HG03095 (cell line): ENCODE measurements around the gene PTPN23.

Experiments used
- ATAC-seq: cut with Tn5 transposase; IDR thresholded peaks from one replicate; pipeline ENCODE4 v1.9.1; 2021; ENCODE audit warnings: moderate library complexity; ENCODE audit not compliant: unreplicated experiment

The PTPN23 gene

GRCh38 chr3:47370887-47371697 is 9.7 kb upstream of the PTPN23 start:
- no peak for ATAC-seq

- no peak for ATAC-seq
Observed at GRCh38 chr3:47374587-47374986, 6.2 kb upstream of the PTPN23 start.

GRCh38 chr3:47376393-47376792 is 4.4 kb upstream of the PTPN23 start:
- no peak for ATAC-seq

GRCh38 chr3:47377186-47377585 is 3.6 kb upstream of the PTPN23 start:
- ATAC-seq = no peak

- no peak for ATAC-seq
Observed at GRCh38 chr3:47378869-47379268, 2.0 kb upstream of the PTPN23 start.

GRCh38 chr3:47379411-47379899 is 1.4 kb upstream of the PTPN23 start:
- ATAC-seq = no peak

GRCh38 chr3:47380026-47380600 is 708 bp upstream of the PTPN23 start:
- ATAC-seq = no peak

- peak; percentile 49 for ATAC-seq
Observed at GRCh38 chr3:47381317-47382157, 716 bp downstream of the PTPN23 start.

GRCh38 chr3:47384425-47384824 is 3.6 kb downstream of the PTPN23 start:
- no peak for ATAC-seq

- ATAC-seq = no peak
Observed at GRCh38 chr3:47385007-47385406, 4.2 kb downstream of the PTPN23 start.

GRCh38 chr3:47385796-47386195 is 5.0 kb downstream of the PTPN23 start:
- no peak for ATAC-seq

GRCh38 chr3:47392933-47393332 is 12.1 kb downstream of the PTPN23 start:
- ATAC-seq = no peak

- no peak for ATAC-seq
Observed at GRCh38 chr3:47394140-47394870, 13.5 kb downstream of the PTPN23 start.

- ATAC-seq = no peak
Observed at GRCh38 chr3:47394881-47395280, 14.1 kb downstream of the PTPN23 start.

- no peak for ATAC-seq
Observed at GRCh38 chr3:47398228-47398627, 17.4 kb downstream of the PTPN23 start.

GRCh38 chr3:47399016-47399415 is 18.2 kb downstream of the PTPN23 start:
- no peak for ATAC-seq

- ATAC-seq = no peak
Observed at GRCh38 chr3:47399531-47400270, 18.9 kb downstream of the PTPN23 start.

- ATAC-seq = no peak
Observed at GRCh38 chr3:47404431-47404876, 23.6 kb downstream of the PTPN23 start.

- no peak for ATAC-seq
Observed at GRCh38 chr3:47404955-47405790, 24.4 kb downstream of the PTPN23 start.
